Ishikawa (cell line): ENCODE results near the gene MED12L.

Experiments used
- CEBPB ChIP-seq: IDR thresholded peaks from 2 replicates; pipeline ENCODE4 v1.6.1; 2012
- CREB1 ChIP-seq: IDR thresholded peaks from 2 replicates; pipeline ENCODE4 v1.6.1; 2012; ENCODE audit warnings: low read depth
- EGR1 ChIP-seq: IDR thresholded peaks from 2 replicates; pipeline ENCODE4 v1.6.1; 2012
- FOXM1 ChIP-seq: IDR thresholded peaks from 2 replicates; pipeline ENCODE4 v1.6.1; 2012; ENCODE audit warnings: low read depth, borderline replicate concordance
- RAD21 ChIP-seq: IDR thresholded peaks from 2 replicates; pipeline ENCODE4 v1.6.1; 2012; ENCODE audit warnings: low read depth
- TF ChIP-seq, protein P1 (sequence below): IDR thresholded peaks from 2 replicates; pipeline ENCODE4 v1.6.1; 2012; ENCODE audit warnings: low read depth, mild to moderate bottlenecking
- TF ChIP-seq, protein P2 (sequence below): IDR thresholded peaks from 2 replicates; pipeline ENCODE4 v1.6.1; 2012
- TF ChIP-seq, protein P3 (sequence below): IDR thresholded peaks from 2 replicates; pipeline ENCODE4 v1.6.1; 2012

DNA sequence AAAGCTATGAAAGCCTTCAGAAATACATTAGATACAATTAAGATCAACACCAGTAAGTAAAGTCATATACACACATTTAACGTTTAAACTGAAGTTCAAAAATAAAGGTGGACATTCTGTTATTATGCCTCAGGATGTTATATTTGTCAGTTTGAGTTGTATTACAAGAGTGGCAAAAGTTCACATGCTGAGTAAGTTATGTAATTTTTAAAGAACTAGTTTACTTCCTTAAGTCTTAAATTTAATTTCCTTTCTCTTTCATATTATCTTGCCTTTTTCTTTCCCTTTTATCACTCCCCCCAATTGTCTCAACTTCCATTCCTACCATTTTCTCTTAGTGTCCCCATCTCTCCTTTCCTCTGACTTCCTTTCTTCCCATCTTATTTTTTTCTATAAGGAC is 236.1 kb downstream of the MED12L start:
- TF ChIP-seq CREB1 (no peak), EGR1 (no peak), FOXM1 (no peak), CEBPB (no peak), RAD21 (no peak)
- TF ChIP-seq, protein P1, sequence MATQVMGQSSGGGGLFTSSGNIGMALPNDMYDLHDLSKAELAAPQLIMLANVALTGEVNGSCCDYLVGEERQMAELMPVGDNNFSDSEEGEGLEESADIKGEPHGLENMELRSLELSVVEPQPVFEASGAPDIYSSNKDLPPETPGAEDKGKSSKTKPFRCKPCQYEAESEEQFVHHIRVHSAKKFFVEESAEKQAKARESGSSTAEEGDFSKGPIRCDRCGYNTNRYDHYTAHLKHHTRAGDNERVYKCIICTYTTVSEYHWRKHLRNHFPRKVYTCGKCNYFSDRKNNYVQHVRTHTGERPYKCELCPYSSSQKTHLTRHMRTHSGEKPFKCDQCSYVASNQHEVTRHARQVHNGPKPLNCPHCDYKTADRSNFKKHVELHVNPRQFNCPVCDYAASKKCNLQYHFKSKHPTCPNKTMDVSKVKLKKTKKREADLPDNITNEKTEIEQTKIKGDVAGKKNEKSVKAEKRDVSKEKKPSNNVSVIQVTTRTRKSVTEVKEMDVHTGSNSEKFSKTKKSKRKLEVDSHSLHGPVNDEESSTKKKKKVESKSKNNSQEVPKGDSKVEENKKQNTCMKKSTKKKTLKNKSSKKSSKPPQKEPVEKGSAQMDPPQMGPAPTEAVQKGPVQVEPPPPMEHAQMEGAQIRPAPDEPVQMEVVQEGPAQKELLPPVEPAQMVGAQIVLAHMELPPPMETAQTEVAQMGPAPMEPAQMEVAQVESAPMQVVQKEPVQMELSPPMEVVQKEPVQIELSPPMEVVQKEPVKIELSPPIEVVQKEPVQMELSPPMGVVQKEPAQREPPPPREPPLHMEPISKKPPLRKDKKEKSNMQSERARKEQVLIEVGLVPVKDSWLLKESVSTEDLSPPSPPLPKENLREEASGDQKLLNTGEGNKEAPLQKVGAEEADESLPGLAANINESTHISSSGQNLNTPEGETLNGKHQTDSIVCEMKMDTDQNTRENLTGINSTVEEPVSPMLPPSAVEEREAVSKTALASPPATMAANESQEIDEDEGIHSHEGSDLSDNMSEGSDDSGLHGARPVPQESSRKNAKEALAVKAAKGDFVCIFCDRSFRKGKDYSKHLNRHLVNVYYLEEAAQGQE, result no peak
- TF ChIP-seq, protein P2, sequence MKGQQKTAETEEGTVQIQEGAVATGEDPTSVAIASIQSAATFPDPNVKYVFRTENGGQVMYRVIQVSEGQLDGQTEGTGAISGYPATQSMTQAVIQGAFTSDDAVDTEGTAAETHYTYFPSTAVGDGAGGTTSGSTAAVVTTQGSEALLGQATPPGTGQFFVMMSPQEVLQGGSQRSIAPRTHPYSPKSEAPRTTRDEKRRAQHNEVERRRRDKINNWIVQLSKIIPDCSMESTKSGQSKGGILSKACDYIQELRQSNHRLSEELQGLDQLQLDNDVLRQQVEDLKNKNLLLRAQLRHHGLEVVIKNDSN, result no peak
- TF ChIP-seq, protein P3, sequence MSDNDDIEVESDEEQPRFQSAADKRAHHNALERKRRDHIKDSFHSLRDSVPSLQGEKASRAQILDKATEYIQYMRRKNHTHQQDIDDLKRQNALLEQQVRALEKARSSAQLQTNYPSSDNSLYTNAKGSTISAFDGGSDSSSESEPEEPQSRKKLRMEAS, result no peak
